ENCODE measurements around the gene PCNX1.
"Not testable (repeated sequence)": the region's sequence is repeated elsewhere in the genome, so short reads cannot be mapped to it uniquely, and the experiment has no call there.

The PCNX1 gene

GRCh38 chr14:70907176-70907995 lies at the start of gene PCNX1:
Gene PCNX1, plus strand, starts transcription at chr14:70907459. Its CDS starts 392 bp downstream, at chr14:70907851.
- DNase-seq (ENCODE audit: low read depth): no peak

GRCh38 chr14:70857496-70857890 lies 49.8 kb upstream of the PCNX1 start:
- DNase-seq (ENCODE audit: low read depth): no peak

GRCh38 chr14:70858641-70859040 lies 48.6 kb upstream of the PCNX1 start:
- DNase-seq (ENCODE audit: low read depth): no peak

- DNase-seq (ENCODE audit: low read depth): not testable (repeated sequence)
These were observed 40.3 kb upstream of the PCNX1 start for GRCh38 chr14:70866992-70867391.

- no peak for DNase-seq (ENCODE audit: low read depth)
These were observed 36.3 kb upstream of the PCNX1 start for GRCh38 chr14:70871001-70871400.

GRCh38 chr14:70871863-70872677 lies 35.2 kb upstream of the PCNX1 start:
- no peak for DNase-seq (ENCODE audit: low read depth)

GRCh38 chr14:70872678-70873020 lies 34.6 kb upstream of the PCNX1 start:
- DNase-seq (ENCODE audit: low read depth): no peak

GRCh38 chr14:70873627-70874026 lies 33.6 kb upstream of the PCNX1 start:
- DNase-seq (ENCODE audit: low read depth): no peak

- DNase-seq (ENCODE audit: low read depth): not testable (repeated sequence)
These were observed 31.3 kb upstream of the PCNX1 start for GRCh38 chr14:70875811-70876460.

GRCh38 chr14:70879448-70879847 lies 27.8 kb upstream of the PCNX1 start:
- no peak for DNase-seq (ENCODE audit: low read depth)

GRCh38 chr14:70880888-70881287 lies 26.4 kb upstream of the PCNX1 start:
- DNase-seq (ENCODE audit: low read depth): not testable (repeated sequence)

GRCh38 chr14:70881549-70882177 lies 25.6 kb upstream of the PCNX1 start:
- no peak for DNase-seq (ENCODE audit: low read depth)

- no peak for DNase-seq (ENCODE audit: low read depth)
These were observed 24.3 kb upstream of the PCNX1 start for GRCh38 chr14:70882776-70883492.

- DNase-seq (ENCODE audit: low read depth): no peak
These were observed 22.5 kb upstream of the PCNX1 start for GRCh38 chr14:70884595-70885342.

GRCh38 chr14:70885343-70886022 lies 21.8 kb upstream of the PCNX1 start:
- DNase-seq (ENCODE audit: low read depth): no peak

GRCh38 chr14:70886421-70887206 lies 20.6 kb upstream of the PCNX1 start:
- no peak for DNase-seq (ENCODE audit: low read depth)

GRCh38 chr14:70887207-70887681 lies 20.0 kb upstream of the PCNX1 start:
- no peak for DNase-seq (ENCODE audit: low read depth)

GRCh38 chr14:70887737-70888499 lies 19.3 kb upstream of the PCNX1 start:
- no peak for DNase-seq (ENCODE audit: low read depth)

All from GM04504 (cell line).